GM21515 (cell line): ENCODE measurements around the gene KIAA1755.
A peak's percentile ranks its signal among the peaks of the same experiment; 100 is the strongest.

Source experiments
- ATAC-seq: cut with Tn5 transposase; IDR thresholded peaks from one replicate; pipeline ENCODE4 v1.9.1; 2021; ENCODE audit not compliant: unreplicated experiment

KIAA1755 gene

GRCh38 chr20:38190936-38191371 is 69.6 kb downstream of the KIAA1755 start:
- no peak for ATAC-seq

GRCh38 chr20:38190166-38190565 is 70.4 kb downstream of the KIAA1755 start:
- ATAC-seq = no peak

GRCh38 chr20:38187517-38187916 is 73.0 kb downstream of the KIAA1755 start:
- no peak for ATAC-seq

- ATAC-seq = no peak
These were observed 73.7 kb downstream of the KIAA1755 start for GRCh38 chr20:38186788-38187221.

GRCh38 chr20:38184101-38184500 is 76.4 kb downstream of the KIAA1755 start:
- ATAC-seq = no peak

GRCh38 chr20:38181971-38182370 is 78.6 kb downstream of the KIAA1755 start:
- no peak for ATAC-seq

DNA sequence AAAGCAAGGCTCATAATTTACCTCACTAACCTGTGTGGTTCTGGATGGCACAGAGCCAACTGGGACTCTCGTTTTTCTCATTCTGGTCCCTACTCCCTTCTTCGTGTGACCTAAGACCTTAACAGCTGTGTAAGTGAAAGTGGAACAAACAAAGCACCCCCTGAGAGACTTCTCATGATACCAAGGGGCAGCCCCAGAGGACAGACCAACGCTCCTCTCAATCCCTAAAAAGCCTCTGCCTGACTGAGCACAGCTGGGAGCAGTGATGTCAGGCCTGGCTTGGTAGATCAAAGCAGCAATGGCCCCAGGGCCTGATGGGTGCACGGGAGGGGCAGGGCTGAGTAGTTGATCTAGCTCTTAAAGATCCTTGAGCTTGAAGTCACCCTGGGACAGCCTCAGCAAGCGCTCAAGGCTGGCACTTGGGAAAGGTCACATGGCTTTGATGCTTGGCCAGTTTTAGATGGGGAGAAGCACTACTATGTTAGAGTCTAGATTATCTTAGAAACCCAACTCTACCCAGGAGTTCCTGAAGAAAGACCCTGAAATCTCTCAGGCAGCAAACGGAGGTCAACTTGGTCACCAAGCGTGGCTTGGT is 79.2 kb downstream of the KIAA1755 start:
- ATAC-seq = peak; percentile 77

- no peak for ATAC-seq
These were observed 79.8 kb downstream of the KIAA1755 start for GRCh38 chr20:38180781-38181180.

DNA sequence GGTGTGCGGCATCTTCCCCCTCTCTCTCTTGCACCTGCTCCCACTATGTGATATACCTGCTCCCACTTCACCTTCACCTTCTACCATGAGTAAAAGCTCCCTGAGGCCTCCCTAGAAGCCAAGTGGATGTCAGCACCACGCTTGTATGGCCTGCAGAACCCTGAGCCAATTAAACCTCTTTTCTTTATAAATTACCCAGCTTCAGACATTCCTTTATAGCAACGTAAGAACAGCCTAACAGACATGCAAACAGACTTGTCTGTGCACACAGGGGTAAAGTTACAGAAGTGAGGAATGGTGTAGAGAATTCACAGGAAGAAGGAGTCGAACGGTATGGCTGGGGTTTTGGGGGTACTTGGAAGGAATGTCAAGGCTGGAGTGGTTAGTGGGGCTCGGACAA is 80.7 kb downstream of the KIAA1755 start:
- no peak for ATAC-seq

GRCh38 chr20:38178581-38178980 is 82.0 kb downstream of the KIAA1755 start:
- ATAC-seq = no peak

DNA sequence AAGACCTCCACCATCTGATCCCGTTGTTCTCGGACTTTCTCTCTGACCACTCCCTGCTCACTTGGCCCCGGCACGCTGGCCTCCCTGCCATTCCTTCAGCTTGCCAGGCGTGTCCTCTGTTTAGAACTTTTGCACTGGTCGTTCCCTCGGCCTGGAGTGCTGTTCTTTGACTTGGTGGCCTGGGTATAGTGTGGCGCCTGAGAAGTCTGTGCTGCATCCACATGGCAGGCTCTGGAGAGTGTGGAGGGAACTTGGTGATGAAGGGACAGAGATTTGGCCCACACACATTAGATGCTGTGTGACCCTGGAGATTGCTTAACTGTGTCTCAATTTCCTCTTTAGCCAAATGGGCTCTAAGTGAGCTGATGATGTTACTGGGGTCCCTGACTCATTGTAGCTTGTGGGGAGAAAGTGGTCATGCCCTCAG is 82.5 kb downstream of the KIAA1755 start:
- no peak for ATAC-seq

- ATAC-seq = no peak
These were observed 83.3 kb downstream of the KIAA1755 start for GRCh38 chr20:38177201-38177600.

GRCh38 chr20:38175304-38176180 is 85.0 kb downstream of the KIAA1755 start:
- no peak for ATAC-seq

DNA sequence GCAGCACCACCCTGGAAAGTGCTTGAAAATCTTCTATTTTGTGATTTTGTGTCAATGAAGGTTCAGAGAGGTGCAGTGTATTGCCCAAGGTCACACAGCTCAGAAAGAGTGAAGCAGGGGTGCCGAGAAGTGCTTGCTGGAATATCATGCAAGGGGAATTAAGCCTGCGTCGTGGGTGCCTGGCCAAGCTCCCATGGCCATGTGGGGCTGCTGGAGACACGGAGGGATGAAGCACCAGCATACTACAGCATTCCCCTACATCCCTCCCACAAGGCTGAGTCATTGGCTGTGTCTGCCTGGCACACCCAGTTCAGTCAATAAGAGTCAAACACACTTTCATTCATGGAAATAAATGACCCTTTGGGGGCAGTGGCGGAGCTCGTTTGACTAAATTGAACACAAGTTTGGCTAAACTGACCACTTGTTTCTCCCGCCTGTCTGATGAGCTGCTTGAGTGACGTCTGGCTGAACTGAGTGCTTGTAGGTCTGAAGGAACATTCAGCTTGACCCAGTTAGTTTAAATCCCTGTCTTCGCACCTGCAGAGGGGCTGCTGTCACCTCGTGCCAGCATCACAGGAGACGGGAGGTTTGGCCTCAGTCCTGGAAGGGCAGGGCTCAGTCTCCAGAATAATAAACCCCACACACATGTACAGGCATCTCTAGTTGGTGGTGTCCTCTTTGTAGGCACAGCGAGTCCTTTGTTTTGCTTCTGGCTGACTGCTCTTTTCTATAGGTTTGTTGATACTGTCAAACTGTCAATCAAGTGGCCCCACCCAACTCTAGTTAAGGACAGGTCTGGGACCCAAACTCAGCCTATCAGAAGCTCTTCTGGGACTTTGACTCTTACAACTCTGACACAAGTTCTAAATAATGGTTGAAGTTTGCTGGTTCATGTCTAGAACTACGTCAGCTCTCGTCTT is 87.0 kb downstream of the KIAA1755 start:
- no peak for ATAC-seq

- ATAC-seq = no peak
These were observed 88.1 kb downstream of the KIAA1755 start for GRCh38 chr20:38172408-38172807.

DNA sequence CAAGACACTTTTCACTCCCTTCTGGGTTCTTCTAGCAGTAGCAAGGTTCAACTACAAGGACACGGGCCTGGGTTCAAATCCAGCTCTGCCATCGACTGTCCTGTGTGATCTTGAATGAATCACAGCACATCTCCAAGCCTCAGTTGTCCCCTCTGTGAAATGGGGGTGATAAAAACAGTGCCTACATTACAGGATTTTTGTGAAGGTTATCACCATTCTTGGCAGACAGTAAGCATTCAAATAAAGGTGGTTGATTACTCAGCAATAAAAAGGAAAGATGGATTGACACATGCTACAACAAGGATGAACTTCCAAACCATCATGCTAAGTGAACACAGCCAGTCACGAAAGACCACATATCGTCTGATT is 88.9 kb downstream of the KIAA1755 start:
- no peak for ATAC-seq

GRCh38 chr20:38170826-38171674 is 89.5 kb downstream of the KIAA1755 start:
- ATAC-seq = no peak

DNA sequence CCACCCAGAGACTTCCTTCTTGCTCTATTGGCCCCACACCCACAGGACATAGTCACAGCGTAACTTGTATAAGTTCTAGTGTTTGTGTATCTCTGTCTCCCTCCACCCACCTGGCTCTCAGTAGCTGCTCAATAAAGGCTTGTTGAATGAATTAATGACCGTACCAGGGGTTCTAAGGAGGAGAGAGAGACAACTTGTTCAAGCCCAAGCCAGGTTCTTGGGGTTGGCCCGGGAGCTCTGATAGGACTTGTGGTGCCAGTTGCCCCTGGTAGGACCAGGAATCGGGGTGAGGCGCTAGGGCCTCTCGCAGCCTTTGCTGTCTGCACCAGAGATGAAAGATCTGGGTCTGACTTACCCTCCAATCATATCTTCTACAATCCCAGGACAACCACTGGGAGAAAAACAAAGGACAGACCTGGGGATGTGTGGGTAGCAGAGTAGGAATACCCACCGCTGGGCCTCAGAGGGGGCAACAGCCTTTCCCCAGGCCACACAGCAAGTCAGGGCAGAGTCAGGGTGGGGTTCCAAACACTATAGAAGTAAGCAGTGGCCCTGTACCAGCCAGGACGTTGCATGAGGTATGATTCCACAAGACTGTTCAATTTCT is 90.2 kb downstream of the KIAA1755 start:
- no peak for ATAC-seq

GRCh38 chr20:38169636-38170193 is 90.8 kb downstream of the KIAA1755 start:
- ATAC-seq = no peak
